CD4-positive, alpha-beta T cell treated with Interleukin-1 beta for 1 hour (primary cell): ENCODE data around the gene SLC25A21.
"Not testable (repeated sequence)": the region's sequence is repeated elsewhere in the genome, so short reads cannot be mapped to it uniquely, and the experiment has no call there.

ENCODE experiments used
- DNase-seq, 2 donors: peaks; one replicate each; pipeline ENCODE4 v3.0.0-alpha.2; 2020 to 2022

The SLC25A21 gene

GRCh38 chr14:37185670-37186069, 13.3 kb upstream of the SLC25A21 start:
- DNase-seq = no peak

GRCh38 chr14:37184520-37184919, 12.1 kb upstream of the SLC25A21 start:
- not testable (repeated sequence) for DNase-seq

- DNase-seq = no peak
Measured at GRCh38 chr14:37181441-37181840, 9.0 kb upstream of the SLC25A21 start.

- DNase-seq = not testable (repeated sequence)
Measured at GRCh38 chr14:37180886-37181285, 8.5 kb upstream of the SLC25A21 start.

- no peak for DNase-seq
Measured at GRCh38 chr14:37179896-37180502, 7.6 kb upstream of the SLC25A21 start.

- no peak for DNase-seq
Measured at GRCh38 chr14:37172936-37173614, 669 bp upstream of the SLC25A21 start.

GRCh38 chr14:37171678-37172023, 755 bp downstream of the SLC25A21 start:
- DNase-seq = no peak

GRCh38 chr14:37170993-37171392, 1.4 kb downstream of the SLC25A21 start:
- no peak for DNase-seq

GRCh38 chr14:37170237-37170636, 2.2 kb downstream of the SLC25A21 start:
- no peak for DNase-seq

GRCh38 chr14:37168721-37169120, 3.7 kb downstream of the SLC25A21 start:
- DNase-seq = no peak

GRCh38 chr14:37167151-37168047, 5.0 kb downstream of the SLC25A21 start:
- DNase-seq = no peak

GRCh38 chr14:37165794-37166193, 6.6 kb downstream of the SLC25A21 start:
- no peak for DNase-seq

GRCh38 chr14:37162307-37162706, 10.1 kb downstream of the SLC25A21 start:
- not testable (repeated sequence) for DNase-seq

GRCh38 chr14:37157987-37158386, 14.4 kb downstream of the SLC25A21 start:
- DNase-seq = no peak

GRCh38 chr14:37153483-37153882, 18.9 kb downstream of the SLC25A21 start:
- DNase-seq = no peak

GRCh38 chr14:37153005-37153404, 19.4 kb downstream of the SLC25A21 start:
- no peak for DNase-seq

GRCh38 chr14:37150414-37150813, 22.0 kb downstream of the SLC25A21 start:
- peak in 1 of 2 donors; percentile 2 for DNase-seq

- no peak for DNase-seq
Measured at GRCh38 chr14:37147310-37147880, 25.0 kb downstream of the SLC25A21 start.

GRCh38 chr14:37146438-37146837, 26.0 kb downstream of the SLC25A21 start:
- not testable (repeated sequence) for DNase-seq

GRCh38 chr14:37145395-37145794, 27.0 kb downstream of the SLC25A21 start:
- DNase-seq = no peak

- no peak for DNase-seq
Measured at GRCh38 chr14:37144729-37145363, 27.6 kb downstream of the SLC25A21 start.

- DNase-seq = no peak
Measured at GRCh38 chr14:37143475-37143874, 28.9 kb downstream of the SLC25A21 start.

- DNase-seq = no peak
Measured at GRCh38 chr14:37142835-37143401, 29.5 kb downstream of the SLC25A21 start.
